Measurements from ENCODE around the gene LMX1B.
"Not testable (repeated sequence)": the region's sequence is repeated elsewhere in the genome, so short reads cannot be mapped to it uniquely, and the experiment has no call there.

LMX1B gene

DNA sequence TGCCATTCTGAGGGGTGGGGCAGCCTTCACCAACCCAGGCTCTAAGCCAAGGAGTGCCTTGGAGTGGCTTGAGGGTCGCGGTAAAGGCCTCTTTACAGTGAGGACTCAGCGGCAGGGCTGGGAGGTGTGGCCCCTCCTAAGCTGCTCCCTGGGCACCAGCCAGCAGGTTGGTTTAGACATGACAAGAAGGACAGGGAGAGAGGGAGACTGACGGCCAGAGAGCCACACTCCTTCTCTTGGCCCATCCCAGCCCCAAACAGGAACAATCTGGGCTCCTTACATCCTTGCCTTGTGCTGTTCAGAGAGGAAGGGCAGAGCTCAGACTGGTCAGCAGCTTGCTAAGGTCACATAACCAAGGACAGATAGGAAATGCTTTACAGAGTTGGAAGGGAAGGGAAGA, 94.5 kb downstream of the LMX1B start:
- Histone ChIP-seq H3K27me3 (ENCODE audit: control insufficient read depth, low read length) (peaks cover 21% of the 10 kb centered on the region), H3K36me3 (ENCODE audit: control insufficient read depth, low read length) (no peaks in the 10 kb centered on the region), H3K4me3 (ENCODE audit: low read length) (no peak overlapping the region), H3K9me3 (ENCODE audit: control insufficient read depth, insufficient read depth, low read length) (no peaks in the 10 kb centered on the region), H3F3A (ENCODE audit: control insufficient read depth, insufficient read depth) (no peaks in the 10 kb centered on the region), H3K9me2 (replicated peaks; ENCODE audit: control insufficient read depth, low read length) (no peaks in the 10 kb centered on the region), H3K79me2 (ENCODE audit: control insufficient read depth, low read length) (no peaks in the 10 kb centered on the region), H3K4me1 (ENCODE audit: control insufficient read depth, low read length) (peaks cover 9% of the 10 kb centered on the region), H3K4me2 (ENCODE audit: low read length) (no peak overlapping the region), H4K20me1 (ENCODE audit: control insufficient read depth, insufficient read depth, low read depth, low read length) (no peaks in the 10 kb centered on the region), H3K27ac (ENCODE audit: low read depth, low read length) (no peak overlapping the region)
- TF ChIP-seq EZH2phosphoT487 (IDR thresholded peaks at IDR 0.05; ENCODE audit: borderline replicate concordance, low read length): no peak
- TF ChIP-seq, protein P1, sequence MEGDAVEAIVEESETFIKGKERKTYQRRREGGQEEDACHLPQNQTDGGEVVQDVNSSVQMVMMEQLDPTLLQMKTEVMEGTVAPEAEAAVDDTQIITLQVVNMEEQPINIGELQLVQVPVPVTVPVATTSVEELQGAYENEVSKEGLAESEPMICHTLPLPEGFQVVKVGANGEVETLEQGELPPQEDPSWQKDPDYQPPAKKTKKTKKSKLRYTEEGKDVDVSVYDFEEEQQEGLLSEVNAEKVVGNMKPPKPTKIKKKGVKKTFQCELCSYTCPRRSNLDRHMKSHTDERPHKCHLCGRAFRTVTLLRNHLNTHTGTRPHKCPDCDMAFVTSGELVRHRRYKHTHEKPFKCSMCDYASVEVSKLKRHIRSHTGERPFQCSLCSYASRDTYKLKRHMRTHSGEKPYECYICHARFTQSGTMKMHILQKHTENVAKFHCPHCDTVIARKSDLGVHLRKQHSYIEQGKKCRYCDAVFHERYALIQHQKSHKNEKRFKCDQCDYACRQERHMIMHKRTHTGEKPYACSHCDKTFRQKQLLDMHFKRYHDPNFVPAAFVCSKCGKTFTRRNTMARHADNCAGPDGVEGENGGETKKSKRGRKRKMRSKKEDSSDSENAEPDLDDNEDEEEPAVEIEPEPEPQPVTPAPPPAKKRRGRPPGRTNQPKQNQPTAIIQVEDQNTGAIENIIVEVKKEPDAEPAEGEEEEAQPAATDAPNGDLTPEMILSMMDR (IDR thresholded peaks at IDR 0.05; ENCODE audit: low read depth, low read length, poor library complexity, severe bottlenecking): no peak

DNA sequence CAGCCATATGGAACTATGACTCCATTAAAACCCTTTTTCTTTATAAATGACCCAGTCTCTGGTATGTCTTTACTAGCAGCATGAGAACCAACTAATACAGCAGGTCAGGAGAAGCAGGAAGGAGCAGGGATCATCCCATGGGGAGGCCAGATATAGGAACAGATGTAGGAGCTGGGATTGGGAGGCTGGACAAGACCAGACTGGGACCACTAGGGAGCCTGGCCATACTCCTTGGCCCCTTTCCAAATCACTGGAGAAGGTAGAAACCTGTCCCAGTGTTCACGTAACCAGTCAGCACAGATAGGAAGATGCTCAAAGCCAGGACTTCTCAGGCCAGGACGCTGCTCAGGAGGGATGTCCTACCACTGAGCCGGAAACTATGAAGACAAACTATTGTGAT, 95.5 kb downstream of the LMX1B start:
- Histone ChIP-seq H3K27me3 (ENCODE audit: control insufficient read depth, low read length) (peaks cover 18% of the 10 kb centered on the region), H3K4me3 (ENCODE audit: low read length) (no peak overlapping the region), H3K9me3 (ENCODE audit: control insufficient read depth, insufficient read depth, low read length) (no peaks in the 10 kb centered on the region), H3K9me2 (replicated peaks; ENCODE audit: control insufficient read depth, low read length) (no peaks in the 10 kb centered on the region), H3K36me3 (ENCODE audit: control insufficient read depth, low read length) (no peaks in the 10 kb centered on the region), H3F3A (ENCODE audit: control insufficient read depth, insufficient read depth) (no peaks in the 10 kb centered on the region), H3K4me1 (ENCODE audit: control insufficient read depth, low read length) (peaks cover 9% of the 10 kb centered on the region), H3K4me2 (ENCODE audit: low read length) (no peak overlapping the region), H3K27ac (ENCODE audit: low read depth, low read length) (no peak overlapping the region), H4K20me1 (ENCODE audit: control insufficient read depth, insufficient read depth, low read depth, low read length) (no peaks in the 10 kb centered on the region), H3K79me2 (ENCODE audit: control insufficient read depth, low read length) (no peaks in the 10 kb centered on the region)
- no peak for TF ChIP-seq EZH2phosphoT487 (IDR thresholded peaks at IDR 0.05; ENCODE audit: borderline replicate concordance, low read length)
- TF ChIP-seq, protein P1 (IDR thresholded peaks at IDR 0.05; ENCODE audit: low read depth, low read length, poor library complexity, severe bottlenecking): no peak

DNA sequence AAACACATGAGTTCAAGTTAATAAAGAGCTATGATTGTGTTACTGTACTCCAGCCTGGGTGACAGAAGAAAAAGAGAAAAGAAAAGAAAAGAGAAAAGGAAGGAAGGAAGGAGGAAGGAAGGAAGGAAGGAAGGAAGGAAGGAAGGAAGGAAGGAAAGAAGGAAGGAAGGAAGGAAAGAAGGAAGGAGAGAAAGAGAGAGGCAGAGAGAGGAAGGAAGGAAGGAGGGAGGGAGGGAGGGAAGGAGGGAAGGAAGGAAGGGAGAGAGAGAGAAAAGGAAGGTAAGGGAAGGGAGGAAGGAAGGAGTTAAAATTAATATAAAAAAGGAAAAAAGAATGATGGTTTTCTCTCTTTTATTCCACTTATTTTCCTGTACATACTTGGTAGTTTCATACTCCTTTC, 101.7 kb downstream of the LMX1B start:
- Histone ChIP-seq H3K4me1 (ENCODE audit: control insufficient read depth, low read length) (peaks cover 17% of the 10 kb centered on the region), H3K9me3 (ENCODE audit: control insufficient read depth, insufficient read depth, low read length) (no peaks in the 10 kb centered on the region), H3F3A (ENCODE audit: control insufficient read depth, insufficient read depth) (no peaks in the 10 kb centered on the region; the same call in 1 of the 2 replicates), H3K4me2 (ENCODE audit: low read length) (no peak overlapping the region), H4K20me1 (ENCODE audit: control insufficient read depth, insufficient read depth, low read depth, low read length) (no peaks in the 10 kb centered on the region), H3K27ac (ENCODE audit: low read depth, low read length) (no peak overlapping the region), H3K36me3 (ENCODE audit: control insufficient read depth, low read length) (no peaks in the 10 kb centered on the region), H3K79me2 (ENCODE audit: control insufficient read depth, low read length) (no peaks in the 10 kb centered on the region), H3K9me2 (replicated peaks; ENCODE audit: control insufficient read depth, low read length) (no peaks in the 10 kb centered on the region), H3K27me3 (ENCODE audit: control insufficient read depth, low read length) (peaks cover 5% of the 10 kb centered on the region; the same call in 1 of the 2 replicates), H3K4me3 (ENCODE audit: low read length) (no peak overlapping the region)
- TF ChIP-seq, protein P1 (IDR thresholded peaks at IDR 0.05; ENCODE audit: low read depth, low read length, poor library complexity, severe bottlenecking): no peak
- TF ChIP-seq EZH2phosphoT487 (IDR thresholded peaks at IDR 0.05; ENCODE audit: borderline replicate concordance, low read length): no peak

DNA sequence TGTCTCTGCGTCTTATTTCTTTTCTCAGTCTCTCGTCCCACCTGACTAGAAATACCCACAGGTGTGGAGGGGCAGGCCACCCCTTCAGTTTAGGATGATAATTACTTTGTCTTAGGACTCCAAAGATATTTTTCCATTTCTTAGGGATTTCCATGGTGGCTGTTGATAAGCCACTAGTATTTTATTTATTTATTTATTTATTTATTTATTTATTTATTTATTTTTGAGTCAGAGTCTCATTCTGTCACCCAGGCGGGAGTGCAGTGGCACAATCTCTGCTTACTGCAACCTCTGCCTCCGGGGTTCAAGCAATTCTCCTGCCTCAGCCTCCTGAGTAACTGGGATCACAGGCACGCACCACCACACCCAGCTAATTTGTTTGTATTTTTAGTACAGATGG, 103.7 kb downstream of the LMX1B start:
- not testable (repeated sequence) for H3K4me3 ChIP-seq (ENCODE audit: low read length)

More for the DNA sequence above, 103.7 kb downstream of the LMX1B start:
- not testable (repeated sequence) for H3F3A ChIP-seq (ENCODE audit: control insufficient read depth, insufficient read depth); H3K36me3 ChIP-seq (ENCODE audit: control insufficient read depth, low read length); H3K27ac ChIP-seq (ENCODE audit: low read depth, low read length); H3K27me3 ChIP-seq (ENCODE audit: control insufficient read depth, low read length); H3K9me2 ChIP-seq (replicated peaks; ENCODE audit: control insufficient read depth, low read length); H4K20me1 ChIP-seq (ENCODE audit: control insufficient read depth, insufficient read depth, low read depth, low read length); H3K4me2 ChIP-seq (ENCODE audit: low read length); H3K9me3 ChIP-seq (ENCODE audit: control insufficient read depth, insufficient read depth, low read length); H3K79me2 ChIP-seq (ENCODE audit: control insufficient read depth, low read length)
- peaks cover 36% of the 10 kb centered on the region for H3K4me1 ChIP-seq (ENCODE audit: control insufficient read depth, low read length)
